H1 (cell line): Measurements from ENCODE around the gene MFGE8. TPM values are rescaled to one million over a fixed set of nuclear protein-coding genes. Genes with fewer than 3 reads are reported as not detected.

Source experiments
- CTCF ChIA-PET: fragments of 300-600 bp; sonication (Branson Sonifier 250); formaldehyde crosslinking; loops from one replicate; lab custom pipeline; 2021; ENCODE audit not compliant: partially characterized antibody; lab: Charles Lee
- POLR2A ChIA-PET: fragments of 300-600 bp; sonication (Branson Sonifier 250); formaldehyde crosslinking; loops from one replicate; lab custom pipeline; 2021; ENCODE audit warnings: inconsistent platforms; ENCODE audit not compliant: partially characterized antibody; lab: Charles Lee
- DNase-seq, 2 experiments: peaks; one replicate each; pipeline versions ENCODE4 v3.0.0 to v3.0.0-alpha.2; 2010 to 2022; ENCODE audit warnings: low spot score in 2 of 2, low read depth in 1 of 2, mixed read lengths in 1 of 2
- FAIRE-seq: peaks from 2 replicates; lab custom pipeline; 2011; peaks lifted over from hg19 to GRCh38; lab: Jason Lieb, UNC
- H2AFZ ChIP-seq: 2 replicates; pipeline ENCODE4 v1.8.1; 2012; ENCODE audit warnings: low read length, inconsistent platforms
- H2AK5ac ChIP-seq: 2 replicates; pipeline ENCODE4 v1.6.1; 2013; ENCODE audit warnings: low read depth, low read length
- H2BK120ac ChIP-seq: replicated peaks from 2 replicates; pipeline ENCODE3; 2013; ENCODE audit warnings: low read depth, low read length, inconsistent platforms
- H2BK12ac ChIP-seq: 2 replicates; pipeline ENCODE4 v1.6.1; 2013; ENCODE audit warnings: low read depth, low read length
- H2BK15ac ChIP-seq: 2 replicates; pipeline ENCODE4 v1.6.1; 2013; ENCODE audit warnings: low read length
- H2BK20ac ChIP-seq: 2 replicates; pipeline ENCODE4 v1.6.1; 2013; ENCODE audit warnings: low read length
- H2BK5ac ChIP-seq: 2 replicates; pipeline ENCODE4 v1.6.1; 2013; ENCODE audit warnings: low read depth, low read length
- H3K14ac ChIP-seq: 2 replicates; pipeline ENCODE4 v1.6.1; 2013; ENCODE audit warnings: inconsistent platforms; ENCODE audit not compliant: insufficient read length
- H3K18ac ChIP-seq: 2 replicates; pipeline ENCODE4 v1.6.1; 2013; ENCODE audit warnings: low read length; ENCODE audit errors: extremely low read depth
- H3K23ac ChIP-seq: 2 replicates; pipeline ENCODE4 v1.6.1; 2013; ENCODE audit warnings: inconsistent platforms; ENCODE audit not compliant: insufficient read length
- H3K23me2 ChIP-seq: 2 replicates; pipeline ENCODE4 v1.6.1; 2013; ENCODE audit warnings: low read depth, low read length
- H3K27ac ChIP-seq: 2 replicates; pipeline ENCODE4 v1.6.1; 2011; ENCODE audit warnings: low read depth, low read length, inconsistent platforms
- H3K27me3 ChIP-seq, 4 experiments: replicated peaks in 1 of 4; 1 replicate in 1 of 4; 2 replicates in 3 of 4; pipeline versions ENCODE4 v1.6.1 to v1.8.1; 2011 to 2013; ENCODE audit warnings: low read length in 3 of 4, mild to moderate bottlenecking in 3 of 4, inconsistent platforms in 2 of 4, mixed read lengths in 2 of 4, moderate library complexity in 1 of 4; ENCODE audit not compliant: control insufficient read depth in 3 of 4, insufficient read depth in 3 of 4; ENCODE audit errors: extremely low read depth in 1 of 4
- H3K36me3 ChIP-seq, 4 experiments: 2 replicates each; pipeline versions ENCODE4 v1.6.1 to v1.8.1; 2011 to 2013; ENCODE audit warnings: mild to moderate bottlenecking in 4 of 4, low read length in 3 of 4, moderate library complexity in 2 of 4, control low read depth in 1 of 4, inconsistent platforms in 1 of 4; ENCODE audit not compliant: insufficient read depth in 4 of 4, control insufficient read depth in 2 of 4
- H3K4ac ChIP-seq: replicated peaks from 2 replicates; pipeline ENCODE3; 2013; ENCODE audit warnings: low read length, low read depth, mixed read lengths, inconsistent platforms; ENCODE audit not compliant: insufficient read length
- H3K4me1 ChIP-seq, 4 experiments: replicated peaks in 1 of 4; 1 replicate in 1 of 4; 2 replicates in 3 of 4; pipeline versions ENCODE4 v1.6.1 to v1.8.1; 2011 to 2013; ENCODE audit warnings: low read length in 3 of 4, inconsistent platforms in 2 of 4, mixed read lengths in 1 of 4; ENCODE audit not compliant: insufficient read depth in 4 of 4, control insufficient read depth in 3 of 4
- H3K4me2 ChIP-seq, 2 experiments: 2 replicates each; pipeline versions ENCODE4 v1.6.1 to v1.8.1; 2011 to 2013; ENCODE audit warnings: low read depth in 2 of 2, low read length in 2 of 2, control low read depth in 1 of 2, inconsistent platforms in 1 of 2, mild to moderate bottlenecking in 1 of 2; ENCODE audit not compliant: insufficient read depth in 1 of 2
- H3K4me3 ChIP-seq, 4 experiments: fragments of 200-600, 300-600 bp in 1 of 4; sonication (generic), shearing (Covaris generic), sonication (Bioruptor Twin) in 1 of 4; 2 replicates each; pipeline versions ENCODE4 v1.5.1 to v1.8.1; 2011 to 2016; ENCODE audit warnings: low read length in 4 of 4, low read depth in 3 of 4, control low read depth in 2 of 4, inconsistent platforms in 2 of 4, mild to moderate bottlenecking in 2 of 4, mixed read lengths in 1 of 4, moderate library complexity in 1 of 4; ENCODE audit not compliant: insufficient read depth in 2 of 4; ENCODE audit errors: extremely low read depth in 1 of 4
- H3K56ac ChIP-seq: replicated peaks from 2 replicates; pipeline ENCODE3; 2013; ENCODE audit warnings: low read depth, mild to moderate bottlenecking, mixed read lengths, low read length, inconsistent platforms; ENCODE audit not compliant: insufficient read length
- H3K79me1 ChIP-seq: 2 replicates; pipeline ENCODE4 v1.6.1; 2013; ENCODE audit warnings: low read depth, low read length, control low read depth
- H3K79me2 ChIP-seq, 2 experiments: 2 replicates each; pipeline versions ENCODE4 v1.6.1 to v1.8.1; 2012 to 2013; ENCODE audit warnings: low read length in 2 of 2, mild to moderate bottlenecking in 2 of 2, inconsistent platforms in 1 of 2; ENCODE audit not compliant: insufficient read depth in 2 of 2, control insufficient read depth in 1 of 2
- H3K9ac ChIP-seq, 4 experiments: replicated peaks in 1 of 4; 1 replicate in 1 of 4; 2 replicates in 3 of 4; pipeline versions ENCODE4 v1.6.1 to v1.8.1; 2011 to 2013; ENCODE audit warnings: low read depth in 3 of 4, low read length in 3 of 4, control low read depth in 2 of 4, mild to moderate bottlenecking in 2 of 4, moderate library complexity in 2 of 4, inconsistent platforms in 1 of 4; ENCODE audit errors: extremely low read depth in 1 of 4
- H3K9me3 ChIP-seq, 2 experiments: 2 replicates each; pipeline versions ENCODE4 v1.6.1 to v1.8.1; 2012 to 2013; ENCODE audit warnings: mild to moderate bottlenecking in 2 of 2, moderate library complexity in 2 of 2, control low read depth in 1 of 2, inconsistent platforms in 1 of 2, low read depth in 1 of 2, low read length in 1 of 2, mixed read lengths in 1 of 2; ENCODE audit not compliant: insufficient read depth in 2 of 2
- H4K20me1 ChIP-seq, 2 experiments: replicated peaks in 1 of 2; 2 replicates each; pipeline versions ENCODE3 to v1.8.1; 2011 to 2013; ENCODE audit warnings: inconsistent platforms in 2 of 2, low read length in 2 of 2, mild to moderate bottlenecking in 1 of 2; ENCODE audit not compliant: insufficient read depth in 2 of 2, control insufficient read depth in 1 of 2
- H4K5ac ChIP-seq: 2 replicates; pipeline ENCODE4 v1.6.1; 2013; ENCODE audit warnings: low read length, low read depth, mixed read lengths, inconsistent platforms; ENCODE audit not compliant: insufficient read length
- H4K8ac ChIP-seq: 2 replicates; pipeline ENCODE4 v1.8.0; 2013; ENCODE audit warnings: mild to moderate bottlenecking, moderate library complexity, low read length, inconsistent platforms; ENCODE audit not compliant: insufficient read depth; ENCODE audit errors: extremely low read depth
- H4K91ac ChIP-seq: replicated peaks from 2 replicates; pipeline ENCODE3; 2013; ENCODE audit warnings: low read length, mixed read lengths, inconsistent platforms; ENCODE audit not compliant: insufficient read length
- BACH1 ChIP-seq: IDR thresholded peaks from 2 replicates; pipeline ENCODE4 v1.6.1; 2012; ENCODE audit warnings: low read length, improper control_type of control experiment
- E2F6 ChIP-seq: IDR thresholded peaks from 2 replicates; pipeline ENCODE4 v1.6.1; 2012; ENCODE audit warnings: inconsistent platforms
- EGR1 ChIP-seq: IDR thresholded peaks from 2 replicates; pipeline ENCODE4 v1.6.1; 2011; ENCODE audit warnings: low read depth, low read length, borderline replicate concordance
- EP300 ChIP-seq, 2 experiments: IDR thresholded peaks; 1 replicate in 1 of 2; 2 replicates in 1 of 2; pipeline ENCODE4 v1.6.1; 2011 to 2012; ENCODE audit warnings: low read depth in 2 of 2, low read length in 2 of 2, mild to moderate bottlenecking in 2 of 2, borderline replicate concordance in 1 of 2, inconsistent platforms in 1 of 2, moderate library complexity in 1 of 2
- EZH2 ChIP-seq: fragments of 200-600 bp; sonication (generic); IDR thresholded peaks from 2 replicates; pipeline ENCODE4 v1.7.1; 2012; ENCODE audit warnings: low read depth, mild to moderate bottlenecking, moderate library complexity, low read length, inconsistent platforms; ENCODE audit not compliant: severe bottlenecking
- RAD21 ChIP-seq, 2 experiments: IDR thresholded peaks in 1 of 2; conservative IDR thresholded peaks in 1 of 2; 2 replicates each; pipeline ENCODE4 v1.6.1; 2011; ENCODE audit warnings: low read depth in 2 of 2, low read length in 2 of 2, improper control_type of control experiment in 1 of 2, inconsistent platforms in 1 of 2, mild to moderate bottlenecking in 1 of 2, moderate library complexity in 1 of 2
- TAF1 ChIP-seq: IDR thresholded peaks from 2 replicates; pipeline ENCODE4 v1.6.1; 2011; ENCODE audit warnings: mild to moderate bottlenecking, low read depth, low read length
- WGBS, 2 experiments: shearing (Covaris generic) in 1 of 2; methylation state at CpG; one replicate each; pipeline versions ENCODE4 v1.1.6 to v1.1.7; 2013 to 2015; ENCODE audit warnings: low lambda C conversion rate in 2 of 2, mixed read lengths in 2 of 2, inconsistent platforms in 1 of 2, low coverage in 1 of 2, missing lambda C conversion rate in 1 of 2; ENCODE audit not compliant: insufficient replicate concordance in 2 of 2, insufficient coverage in 1 of 2, insufficient read length in 1 of 2; ENCODE audit errors: extremely low coverage in 1 of 2, missing lambda C conversion rate in 1 of 2; 5-methylcytosine and 5-hydroxymethylcytosine counted together
- polyA plus RNA-seq, 7 experiments: library from polyadenylated mRNA; depleted of rRNA in 3 of 7; stranded (reverse) in 5 of 7; unstranded in 2 of 7; fragments of >200 nt in 5 of 7; fragments of 200-250 nt in 2 of 7; gene quantifications; 1 replicate in 5 of 7; 2 replicates in 1 of 7; 4 replicates in 1 of 7; pipeline versions ENCODE4 v1.2.1 to v1.2.3, GENCODE V29; 2011 to 2013; ENCODE audit warnings: missing spikeins in 2 of 7, mixed read lengths in 2 of 7
- total RNA-seq: library from RNA; stranded (reverse); fragmentation: NEBNext Ultra II Directional; extraction: Animal tissue kit (Norgen Biotek cat#: 25700); gene quantifications from 2 replicates; pipeline ENCODE4 v1.2.1, GENCODE V29; 2021
- TF ChIP-seq, protein P1 (sequence below), 3 experiments: IDR thresholded peaks; 1 replicate in 2 of 3; 2 replicates in 1 of 3; pipeline versions ENCODE4 v1.5.1 to v1.6.1; 2011; ENCODE audit warnings: low read length in 3 of 3, mild to moderate bottlenecking in 3 of 3, inconsistent platforms in 2 of 3, low read depth in 1 of 3, moderate library complexity in 1 of 3; ENCODE audit not compliant: insufficient read depth in 1 of 3; ENCODE audit errors: control extremely low read depth in 1 of 3

MFGE8 gene
- total and polyA plus RNA-seq, 2 of the 8 experiments (the other 6 are each of a cell fraction or from before 2014, with no cell fraction given) = 1,237 to 2,117 TPM

DNA sequence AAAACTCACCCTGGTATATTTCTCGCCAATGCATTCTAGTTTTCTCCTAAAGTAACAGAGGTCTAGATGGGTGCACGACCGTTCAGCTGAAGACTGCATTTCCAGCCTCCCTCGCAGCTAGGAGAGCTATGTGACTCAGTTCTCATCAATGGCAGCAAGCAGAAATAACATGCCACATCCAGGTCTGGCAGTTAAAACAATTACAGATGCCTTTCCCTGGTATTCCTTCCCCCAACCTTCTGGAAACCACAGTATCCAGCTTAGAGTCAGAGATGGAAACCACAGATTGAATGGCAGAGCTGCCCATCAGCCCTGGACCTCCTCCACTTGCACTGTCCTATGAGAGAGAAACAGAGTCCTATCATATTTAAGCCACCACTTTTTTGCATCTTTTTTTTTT, 22.7 kb downstream of the MFGE8 start:
- FAIRE-seq = no peak
- Histone ChIP-seq H3K79me1 (no peaks in the 10 kb centered on the region), H2AFZ (no peak overlapping the region), H4K5ac (no peak overlapping the region), H2AK5ac (no peak overlapping the region), H3K23ac (no peak overlapping the region), H3K9me3 (no peaks in the 10 kb centered on the region), H3K56ac (no peak overlapping the region), H3K4me1 (peaks cover 0 to 4% (median under 1%) of the 10 kb centered on the region in 4 experiments; a peak in 3 of 7 replicates), H4K91ac (no peak overlapping the region), H3K27me3 (no peaks in the 10 kb centered on the region; a peak in 1 of 7 replicates), H2BK15ac (no peak overlapping the region), H3K9ac (no peak overlapping the region), H3K23me2 (peaks cover 11% of the 10 kb centered on the region; the same call in 1 of the 2 replicates), H3K36me3 (peaks cover 3 to 6% (median 4%) of the 10 kb centered on the region in 4 experiments; a peak in 3 of 8 replicates), H4K20me1 (peaks cover 0 to 2% of the 10 kb centered on the region in 2 experiments), H3K4me2 (no peak overlapping the region), H3K4ac (no peak overlapping the region), H3K27ac (no peak overlapping the region), H3K18ac (no peak overlapping the region), H4K8ac (no peak overlapping the region), H2BK120ac (no peak overlapping the region), H2BK5ac (no peak overlapping the region), H3K79me2 (peaks cover 0 to 7% of the 10 kb centered on the region in 2 experiments; a peak in 1 of 4 replicates), H3K14ac (no peak overlapping the region), H2BK20ac (no peak overlapping the region), H3K4me3 (no peak overlapping the region), H2BK12ac (no peak overlapping the region)
- DNase-seq = no peak
- CTCF ChIA-PET = interaction anchor here (0.7 to 10.4 kb wide), 9 partner anchors 10 to 309 kb away, joined by 3 to 95 read pairs (median 4); no protein-coding TSS in a partner anchor
- 97% methylated on average over 4 of the region's 4 CpGs; no CpG with 5 or more reads in 1 of the 2 experiments for WGBS, 2 experiments
- POLR2A ChIA-PET = interaction anchor here (0.6 to 27.2 kb wide), 9 partner anchors 8 to 383 kb away, joined by 3 to 607 read pairs (median 4); partner anchors contain the start of gene MFGE8
- TF ChIP-seq BACH1 = no peak
- no peak for TF ChIP-seq EZH2
- TF ChIP-seq, protein P1, sequence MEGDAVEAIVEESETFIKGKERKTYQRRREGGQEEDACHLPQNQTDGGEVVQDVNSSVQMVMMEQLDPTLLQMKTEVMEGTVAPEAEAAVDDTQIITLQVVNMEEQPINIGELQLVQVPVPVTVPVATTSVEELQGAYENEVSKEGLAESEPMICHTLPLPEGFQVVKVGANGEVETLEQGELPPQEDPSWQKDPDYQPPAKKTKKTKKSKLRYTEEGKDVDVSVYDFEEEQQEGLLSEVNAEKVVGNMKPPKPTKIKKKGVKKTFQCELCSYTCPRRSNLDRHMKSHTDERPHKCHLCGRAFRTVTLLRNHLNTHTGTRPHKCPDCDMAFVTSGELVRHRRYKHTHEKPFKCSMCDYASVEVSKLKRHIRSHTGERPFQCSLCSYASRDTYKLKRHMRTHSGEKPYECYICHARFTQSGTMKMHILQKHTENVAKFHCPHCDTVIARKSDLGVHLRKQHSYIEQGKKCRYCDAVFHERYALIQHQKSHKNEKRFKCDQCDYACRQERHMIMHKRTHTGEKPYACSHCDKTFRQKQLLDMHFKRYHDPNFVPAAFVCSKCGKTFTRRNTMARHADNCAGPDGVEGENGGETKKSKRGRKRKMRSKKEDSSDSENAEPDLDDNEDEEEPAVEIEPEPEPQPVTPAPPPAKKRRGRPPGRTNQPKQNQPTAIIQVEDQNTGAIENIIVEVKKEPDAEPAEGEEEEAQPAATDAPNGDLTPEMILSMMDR (IDR thresholded peaks at IDR 0.05; ENCODE audit: control extremely low read depth in 1 of 3, insufficient read depth in 1 of 3, low read depth in 1 of 3, low read length in 3 of 3) = no peak
- TF ChIP-seq E2F6 = no peak
- no peak for TF ChIP-seq TAF1
- TF ChIP-seq RAD21 (IDR thresholded peaks at IDR 0.05 in 1 of 2, conservative IDR thresholded peaks at IDR 0.05 in 1 of 2; ENCODE audit: low read depth in 2 of 2, low read length in 2 of 2) = no peak
- TF ChIP-seq EGR1 = no peak
- TF ChIP-seq EP300 (IDR thresholded peaks at IDR 0.05; ENCODE audit: borderline replicate concordance in 1 of 2, low read depth in 2 of 2, low read length in 2 of 2) = no peak
